Stimulated activated CD8-positive, alpha-beta memory T cell treated with anti-CD3 and anti-CD28 coated beads, Interleukin-15, amount 100 ng/mL, for 24 hours (primary cell): ENCODE measurements around the gene CASP2.
A peak's percentile ranks its signal among the peaks of the same experiment; 100 is the strongest.

Experiments
- DNase-seq: peaks from one replicate; pipeline ENCODE4 v3.0.0-alpha.2; 2020; ENCODE audit warnings: low read depth

CASP2 gene

GRCh38 chr7:143337216-143337615 is 49.1 kb downstream of the CASP2 start:
- DNase-seq: no peak

- no peak for DNase-seq
These were observed 53.7 kb downstream of the CASP2 start for GRCh38 chr7:143341842-143342241.

- no peak for DNase-seq
These were observed 55.4 kb downstream of the CASP2 start for GRCh38 chr7:143343596-143343995.

- peak; percentile 37 for DNase-seq
These were observed 57.3 kb downstream of the CASP2 start for GRCh38 chr7:143345428-143345900.

GRCh38 chr7:143346018-143346417 is 57.9 kb downstream of the CASP2 start:
- no peak for DNase-seq

GRCh38 chr7:143347950-143348349 is 59.8 kb downstream of the CASP2 start:
- DNase-seq: no peak

GRCh38 chr7:143351060-143351459 is 62.9 kb downstream of the CASP2 start:
- no peak for DNase-seq

- DNase-seq: no peak
These were observed 63.4 kb downstream of the CASP2 start for GRCh38 chr7:143351574-143351973.

- no peak for DNase-seq
These were observed 64.4 kb downstream of the CASP2 start for GRCh38 chr7:143352531-143353002.

- DNase-seq: no peak
These were observed 66.2 kb downstream of the CASP2 start for GRCh38 chr7:143354376-143354775.

GRCh38 chr7:143354965-143355364 is 66.8 kb downstream of the CASP2 start:
- no peak for DNase-seq

GRCh38 chr7:143355450-143356385 is 67.6 kb downstream of the CASP2 start:
- DNase-seq: no peak

GRCh38 chr7:143356414-143357050 is 68.4 kb downstream of the CASP2 start:
- DNase-seq: no peak
